ENCODE data around the gene CASP3.
"Not testable (repeated sequence)": the region's sequence is repeated elsewhere in the genome, so short reads cannot be mapped to it uniquely, and the experiment has no call there.

Gene CASP3

GRCh38 chr4:184664445-184665210 is 15.4 kb upstream of the CASP3 start:
- DNase-seq (ENCODE audit: low spot score), result no peak

- DNase-seq (ENCODE audit: low spot score), result no peak
These were observed 13.0 kb upstream of the CASP3 start for GRCh38 chr4:184662236-184662635.

GRCh38 chr4:184660978-184661377 is 11.7 kb upstream of the CASP3 start:
- DNase-seq (ENCODE audit: low spot score), result no peak

- not testable (repeated sequence) for DNase-seq (ENCODE audit: low spot score)
These were observed 8.6 kb upstream of the CASP3 start for GRCh38 chr4:184657820-184658219.

GRCh38 chr4:184657144-184657543 is 7.9 kb upstream of the CASP3 start:
- DNase-seq (ENCODE audit: low spot score), result no peak

GRCh38 chr4:184655889-184656869 is 6.9 kb upstream of the CASP3 start:
- no peak for DNase-seq (ENCODE audit: low spot score)

GRCh38 chr4:184653650-184654049 is 4.4 kb upstream of the CASP3 start:
- no peak for DNase-seq (ENCODE audit: low spot score)

GRCh38 chr4:184652681-184653080 is 3.4 kb upstream of the CASP3 start:
- DNase-seq (ENCODE audit: low spot score), result not testable (repeated sequence)

GRCh38 chr4:184651899-184652298 is 2.7 kb upstream of the CASP3 start:
- DNase-seq (ENCODE audit: low spot score), result no peak

GRCh38 chr4:184649971-184650855 is 966 bp upstream of the CASP3 start:
- peak; percentile 65 for DNase-seq (ENCODE audit: low spot score)

GRCh38 chr4:184648313-184649025 is 778 bp downstream of the CASP3 start:
- peak; percentile 24 for DNase-seq (ENCODE audit: low spot score)

GRCh38 chr4:184648054-184648312 is 1.3 kb downstream of the CASP3 start:
- peak; percentile 19 for DNase-seq (ENCODE audit: low spot score)

- peak; percentile 33 for DNase-seq (ENCODE audit: low spot score)
These were observed 1.8 kb downstream of the CASP3 start for GRCh38 chr4:184647266-184648053.

GRCh38 chr4:184645904-184646610 is 3.2 kb downstream of the CASP3 start:
- peak; percentile 84 for DNase-seq (ENCODE audit: low spot score)

- DNase-seq (ENCODE audit: low spot score), result no peak
These were observed 4.5 kb downstream of the CASP3 start for GRCh38 chr4:184644553-184645307.

- no peak for DNase-seq (ENCODE audit: low spot score)
These were observed 5.5 kb downstream of the CASP3 start for GRCh38 chr4:184643731-184644130.

- DNase-seq (ENCODE audit: low spot score), result no peak
These were observed 7.8 kb downstream of the CASP3 start for GRCh38 chr4:184641451-184641850.

GRCh38 chr4:184641022-184641421 is 8.2 kb downstream of the CASP3 start:
- no peak for DNase-seq (ENCODE audit: low spot score)

- no peak for DNase-seq (ENCODE audit: low spot score)
These were observed 12.3 kb downstream of the CASP3 start for GRCh38 chr4:184636897-184637296.
